DMS53 (cell line): ENCODE results near the gene RIOK2.

Experiments used
- DNase-seq: peaks from one replicate; lab custom pipeline; 2025; lab: John Stamatoyannopoulos, UW

Gene RIOK2

GRCh38 chr5:97125125-97125683 is 57.8 kb downstream of the RIOK2 start:
- no peak for DNase-seq

- DNase-seq, result no peak
These were observed 58.7 kb downstream of the RIOK2 start for GRCh38 chr5:97124335-97124734.

- no peak for DNase-seq
These were observed 61.2 kb downstream of the RIOK2 start for GRCh38 chr5:97121848-97122247.

- no peak for DNase-seq
These were observed 62.9 kb downstream of the RIOK2 start for GRCh38 chr5:97120195-97120594.

GRCh38 chr5:97119007-97119390 is 64.0 kb downstream of the RIOK2 start:
- no peak for DNase-seq

GRCh38 chr5:97118261-97119006 is 64.6 kb downstream of the RIOK2 start:
- DNase-seq, result no peak

- DNase-seq, result no peak
These were observed 67.1 kb downstream of the RIOK2 start for GRCh38 chr5:97115932-97116331.

GRCh38 chr5:97112230-97112629 is 70.8 kb downstream of the RIOK2 start:
- no peak for DNase-seq

- DNase-seq, result no peak
These were observed 71.4 kb downstream of the RIOK2 start for GRCh38 chr5:97111616-97112015.

GRCh38 chr5:97111004-97111403 is 72.0 kb downstream of the RIOK2 start:
- no peak for DNase-seq
